GM12878 (cell line): ENCODE measurements around the gene ADCY2.

Source experiments
- CTCF ChIP-seq, 3 experiments: IDR thresholded peaks in 2 of 3; conservative IDR thresholded peaks in 1 of 3; 2 replicates each; pipeline ENCODE4 v1.5.1; 2011; ENCODE audit warnings: low read depth in 3 of 3, low read length in 3 of 3, mild to moderate bottlenecking in 3 of 3, control low read depth in 2 of 3, moderate library complexity in 2 of 3, inconsistent platforms in 1 of 3, mixed read lengths in 1 of 3; ENCODE audit not compliant: control insufficient read depth in 2 of 3, insufficient read depth in 1 of 3; ENCODE audit errors: extremely low read depth in 1 of 3
- TARDBP ChIP-seq: IDR thresholded peaks from 2 replicates; pipeline ENCODE4 v1.6.1; 2016; ENCODE audit warnings: borderline replicate concordance

- TF ChIP-seq TARDBP, result no peak
- TF ChIP-seq CTCF (IDR thresholded peaks at IDR 0.05 in 2 of 3, conservative IDR thresholded peaks at IDR 0.05 in 1 of 3; ENCODE audit: control insufficient read depth in 2 of 3, extremely low read depth in 1 of 3, insufficient read depth in 1 of 3, low read depth in 3 of 3, low read length in 3 of 3), result no peak
Measured at GRCh38 chr5:7759951-7760580, 364.1 kb downstream of the ADCY2 start.
